Activated T-cell treated with anti-CD3 and anti-CD28 coated beads for 1 hour (primary cell): Measurements from ENCODE around the gene CRELD1.
A peak's percentile ranks its signal among the peaks of the same experiment; 100 is the strongest.

Experiments used
- DNase-seq: peaks from one replicate; pipeline ENCODE4 v3.0.0-alpha.2; 2020; ENCODE audit warnings: low read depth

CRELD1 gene

DNA sequence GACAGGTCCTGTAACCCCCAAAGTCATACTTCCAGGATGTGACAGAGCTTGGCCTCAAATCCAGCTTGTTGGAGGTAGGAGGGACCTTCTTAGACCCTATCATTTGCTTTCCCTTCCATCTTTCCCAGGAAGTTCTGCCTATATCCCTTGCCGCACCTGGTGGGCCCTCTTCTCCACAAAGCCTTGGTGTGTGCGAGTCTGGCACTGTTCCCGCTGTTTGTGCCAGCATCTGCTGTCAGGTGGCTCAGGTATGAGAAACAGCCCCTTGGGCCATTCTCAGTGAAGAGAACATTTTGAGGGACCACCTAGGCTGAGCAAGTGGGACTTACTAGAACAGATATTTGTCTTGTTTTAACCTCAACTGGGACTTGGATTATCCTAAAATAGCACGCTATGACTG, 29.7 kb upstream of the CRELD1 start:
- no peak for DNase-seq

DNA sequence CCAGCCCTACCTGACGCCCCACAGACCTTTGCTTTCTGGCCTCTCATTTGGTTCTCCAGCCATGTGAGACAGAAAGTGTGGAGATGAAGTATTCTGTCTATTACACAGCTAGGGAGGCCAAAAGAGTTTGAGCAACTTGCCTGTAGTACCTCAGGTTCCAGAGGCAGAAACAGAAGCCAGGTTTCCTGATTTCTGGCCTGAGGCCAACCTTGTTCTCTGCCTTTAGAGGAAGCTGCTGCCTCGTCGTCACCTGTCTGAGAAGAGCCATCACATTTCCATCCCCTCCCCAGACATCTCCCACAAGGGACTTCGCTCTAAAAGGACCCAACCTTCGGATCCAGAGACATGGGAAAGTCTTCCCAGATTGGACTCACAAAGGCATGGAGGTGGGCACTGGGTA, 27.2 kb upstream of the CRELD1 start:
- no peak for DNase-seq

DNA sequence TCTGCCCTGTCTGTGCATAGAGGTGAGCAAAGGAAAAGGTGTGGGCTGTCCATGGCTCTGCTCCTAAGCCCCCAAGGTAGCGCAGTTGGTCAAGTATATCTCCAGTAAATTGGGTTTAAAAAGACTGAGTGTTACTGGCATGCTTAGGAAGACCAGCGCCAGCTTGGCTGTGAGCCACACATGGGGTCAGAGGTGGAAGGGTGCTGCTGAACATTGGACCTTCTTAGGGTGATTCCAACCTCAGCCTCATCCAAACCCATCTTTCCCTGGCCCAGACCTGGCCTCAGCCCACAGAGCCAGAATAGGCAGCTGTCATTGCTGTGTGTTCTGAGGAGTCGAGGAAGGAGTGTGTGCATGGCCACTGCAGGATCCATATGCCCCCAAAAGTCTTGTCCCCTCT, 25.3 kb upstream of the CRELD1 start:
- no peak for DNase-seq

DNA sequence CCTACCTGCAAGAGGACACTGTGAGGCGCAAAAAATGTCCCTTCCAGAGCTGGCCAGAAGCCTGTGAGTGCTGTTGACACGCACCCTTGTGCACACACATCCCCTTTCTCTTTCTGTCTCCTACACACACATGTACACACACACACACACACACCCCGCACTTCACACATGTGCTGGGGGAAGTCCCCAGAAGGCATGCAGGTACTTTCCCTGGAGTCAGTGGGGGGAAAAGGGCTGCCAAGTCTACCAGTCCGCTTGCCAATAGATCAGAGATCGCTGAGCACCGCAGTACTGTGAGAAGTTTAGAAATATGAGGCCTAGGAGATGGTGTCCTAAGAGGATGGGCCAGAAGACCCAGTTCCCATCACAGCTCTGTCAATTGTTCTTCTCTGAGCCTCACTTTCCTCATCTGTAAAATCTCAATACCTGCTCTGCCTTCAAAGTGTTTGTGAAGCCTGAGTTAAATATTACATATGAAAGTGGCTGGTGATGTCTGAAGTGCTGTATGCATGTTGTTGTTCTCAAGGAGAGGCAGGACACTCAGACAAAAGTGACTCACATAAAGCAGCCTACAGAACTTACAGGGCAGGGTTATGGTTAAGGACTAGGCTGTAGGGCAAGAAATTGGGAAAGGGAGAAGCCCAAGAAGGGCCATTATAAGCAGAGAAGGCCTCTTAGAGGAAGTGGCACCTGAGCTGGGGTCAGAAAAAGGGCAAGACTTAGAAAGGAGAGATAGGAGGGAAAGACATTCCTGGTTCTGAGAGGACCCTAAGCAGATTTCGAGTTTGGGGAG, 24.2 kb upstream of the CRELD1 start:
- DNase-seq: no peak

DNA sequence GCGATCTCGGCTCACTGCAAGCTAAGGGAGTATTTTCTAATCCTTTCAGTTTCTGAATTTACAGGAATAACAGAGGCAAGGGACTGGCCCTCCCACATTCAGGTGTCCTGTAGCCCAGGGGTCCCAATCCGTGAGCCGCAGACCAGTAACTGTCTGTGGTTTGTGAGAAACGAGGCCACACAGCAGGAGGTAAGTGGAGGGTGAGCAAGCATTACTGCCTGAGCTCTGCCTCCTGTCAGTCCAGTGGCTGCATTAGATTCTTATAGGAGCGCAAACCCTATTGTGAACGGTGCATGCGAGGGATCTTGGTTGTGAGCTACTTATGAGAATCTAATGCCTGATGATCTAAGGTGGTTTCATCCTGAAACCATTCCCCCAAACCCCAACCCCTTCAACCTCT, 21.8 kb upstream of the CRELD1 start:
- no peak for DNase-seq

DNA sequence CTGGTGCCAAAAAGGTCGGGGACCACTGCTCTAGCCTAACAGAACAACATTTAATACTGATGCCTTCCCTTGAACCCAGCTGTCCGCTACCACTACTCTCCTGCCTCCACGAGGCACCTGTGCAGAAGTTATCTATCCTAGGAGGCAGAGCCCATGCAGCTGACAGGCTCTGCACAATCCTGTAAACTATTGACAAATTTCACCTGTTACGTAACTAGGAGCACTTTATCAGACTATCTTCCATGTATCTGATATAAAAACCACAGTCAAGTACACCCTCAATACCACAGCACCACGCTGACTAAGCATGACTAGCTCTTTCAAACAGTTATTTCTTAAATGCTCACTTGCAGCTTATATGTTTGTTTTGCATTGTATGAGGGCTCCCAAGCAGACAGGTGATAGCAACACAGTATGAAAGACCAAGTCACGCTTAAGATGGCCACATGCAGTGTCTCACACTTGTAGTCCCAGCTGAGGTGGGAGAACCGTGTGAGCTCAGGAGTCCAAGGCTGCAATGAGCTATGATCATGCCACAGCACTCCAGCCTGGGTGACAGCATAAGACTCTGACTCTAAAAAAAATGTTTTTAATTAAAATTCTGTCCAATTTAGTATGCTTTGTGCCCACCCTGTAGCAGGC, 21.2 kb upstream of the CRELD1 start:
- DNase-seq: no peak

DNA sequence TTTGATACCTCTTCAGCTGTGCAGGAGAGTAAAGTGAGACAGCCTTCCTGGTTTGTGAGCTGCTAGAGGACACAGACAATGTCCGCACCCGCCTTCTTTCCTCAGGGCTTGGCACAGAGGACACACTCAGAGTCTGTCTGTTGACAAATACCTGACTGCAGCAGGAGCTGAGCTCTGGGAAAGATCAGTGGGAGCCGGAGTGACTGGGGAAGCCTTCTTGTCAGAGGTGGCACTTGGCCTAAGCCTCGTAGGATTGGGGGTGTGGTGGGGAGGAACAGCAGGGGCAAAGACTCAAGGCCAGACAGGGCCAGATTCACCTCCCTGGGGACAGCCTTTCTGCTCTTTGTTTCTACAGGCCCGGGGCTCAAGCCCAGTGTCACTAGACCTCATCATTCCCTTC, 20.0 kb upstream of the CRELD1 start:
- no peak for DNase-seq

DNA sequence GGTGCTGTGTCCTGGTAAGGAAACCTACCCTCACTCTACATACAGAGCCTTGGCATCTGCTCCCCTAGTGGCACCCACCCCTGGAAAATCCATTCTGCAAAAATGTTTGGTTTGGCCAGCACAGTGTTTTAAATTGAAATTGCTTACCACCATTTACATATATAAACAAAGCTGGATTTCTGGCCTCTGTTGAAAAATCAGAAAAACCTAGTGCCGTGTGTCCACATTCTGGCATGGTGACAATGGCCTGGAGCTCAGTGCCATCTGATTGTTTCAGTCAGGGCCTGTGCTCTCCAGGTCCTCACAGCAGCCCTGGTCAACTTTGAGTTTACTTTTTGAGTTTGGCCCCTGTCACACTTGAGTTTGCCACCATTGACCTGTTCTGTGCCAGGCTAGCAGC, 19.6 kb upstream of the CRELD1 start:
- DNase-seq: no peak

DNA sequence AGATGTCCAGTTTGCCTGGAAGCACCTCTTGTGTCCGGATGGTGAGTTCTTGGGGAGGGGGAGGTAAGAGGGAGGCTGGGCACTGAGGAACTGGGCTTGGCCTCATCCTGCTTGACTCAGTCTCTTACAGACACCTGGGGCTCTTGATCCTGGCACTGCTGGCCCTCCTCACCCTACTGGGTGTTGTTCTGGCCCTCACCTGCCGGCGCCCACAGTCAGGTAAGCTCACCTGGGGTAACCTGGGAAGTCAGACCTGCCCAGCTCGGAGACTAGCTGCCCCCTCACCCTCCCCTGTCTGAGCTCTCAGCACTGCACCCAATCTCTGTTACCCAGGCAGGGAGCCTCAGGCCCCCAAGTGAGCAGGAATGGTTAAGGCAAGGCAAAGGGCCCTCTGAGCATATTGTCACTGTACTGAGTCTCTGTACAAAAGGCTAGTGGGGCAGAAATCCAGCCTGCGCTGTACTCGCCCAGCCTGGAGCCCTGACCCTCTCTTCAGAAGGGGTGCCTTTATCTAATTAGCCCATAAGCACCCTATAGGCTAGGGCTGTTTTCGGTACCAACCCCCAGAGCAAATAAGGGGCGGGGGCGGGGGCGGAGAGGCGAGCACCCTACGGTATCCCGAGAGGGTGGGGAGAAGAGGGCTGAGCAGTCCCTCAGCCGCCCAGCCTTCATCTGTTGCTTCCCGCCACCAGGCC, 18.9 kb upstream of the CRELD1 start:
- no peak for DNase-seq

DNA sequence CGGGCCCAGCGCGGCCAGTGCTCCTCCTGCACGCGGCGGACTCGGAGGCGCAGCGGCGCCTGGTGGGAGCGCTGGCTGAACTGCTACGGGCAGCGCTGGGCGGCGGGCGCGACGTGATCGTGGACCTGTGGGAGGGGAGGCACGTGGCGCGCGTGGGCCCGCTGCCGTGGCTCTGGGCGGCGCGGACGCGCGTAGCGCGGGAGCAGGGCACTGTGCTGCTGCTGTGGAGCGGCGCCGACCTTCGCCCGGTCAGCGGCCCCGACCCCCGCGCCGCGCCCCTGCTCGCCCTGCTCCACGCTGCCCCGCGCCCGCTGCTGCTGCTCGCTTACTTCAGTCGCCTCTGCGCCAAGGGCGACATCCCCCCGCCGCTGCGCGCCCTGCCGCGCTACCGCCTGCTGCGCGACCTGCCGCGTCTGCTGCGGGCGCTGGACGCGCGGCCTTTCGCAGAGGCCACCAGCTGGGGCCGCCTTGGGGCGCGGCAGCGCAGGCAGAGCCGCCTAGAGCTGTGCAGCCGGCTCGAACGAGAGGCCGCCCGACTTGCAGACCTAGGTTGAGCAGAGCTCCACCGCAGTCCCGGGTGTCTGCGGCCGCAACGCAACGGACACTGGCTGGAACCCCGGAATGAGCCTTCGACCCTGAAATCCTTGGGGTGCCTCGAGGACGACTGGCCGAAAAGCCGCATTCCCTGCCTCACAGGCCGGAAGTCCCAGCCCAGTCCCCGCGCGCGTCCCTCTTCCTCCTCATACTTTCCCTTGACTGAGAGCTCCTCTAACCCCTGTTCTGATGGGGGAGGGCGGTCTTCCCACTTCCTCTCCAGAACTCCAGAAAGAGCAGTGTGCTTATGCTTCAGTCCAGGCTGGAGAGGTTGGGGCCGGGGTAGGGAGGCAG, 18.1 kb upstream of the CRELD1 start:
- DNase-seq: no peak

DNA sequence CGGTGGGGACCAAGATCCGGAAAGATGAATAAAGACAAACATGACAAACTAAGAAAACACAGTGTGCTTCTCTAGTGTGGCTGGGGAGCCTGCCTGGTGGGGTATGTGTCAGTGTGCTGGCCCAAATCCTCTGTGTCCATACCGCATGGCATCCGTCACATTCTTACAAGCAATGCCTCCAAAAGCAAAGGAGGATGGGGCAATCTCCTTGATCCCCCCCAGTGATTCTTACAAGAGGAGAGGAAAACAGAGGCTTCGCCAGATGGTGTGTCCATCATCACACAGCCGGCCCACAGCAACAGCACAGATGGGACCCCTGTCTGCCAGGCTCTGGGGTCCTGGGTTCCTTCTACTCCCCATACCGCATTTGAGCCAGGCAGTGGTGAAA, 17.3 kb upstream of the CRELD1 start:
- DNase-seq: no peak

DNA sequence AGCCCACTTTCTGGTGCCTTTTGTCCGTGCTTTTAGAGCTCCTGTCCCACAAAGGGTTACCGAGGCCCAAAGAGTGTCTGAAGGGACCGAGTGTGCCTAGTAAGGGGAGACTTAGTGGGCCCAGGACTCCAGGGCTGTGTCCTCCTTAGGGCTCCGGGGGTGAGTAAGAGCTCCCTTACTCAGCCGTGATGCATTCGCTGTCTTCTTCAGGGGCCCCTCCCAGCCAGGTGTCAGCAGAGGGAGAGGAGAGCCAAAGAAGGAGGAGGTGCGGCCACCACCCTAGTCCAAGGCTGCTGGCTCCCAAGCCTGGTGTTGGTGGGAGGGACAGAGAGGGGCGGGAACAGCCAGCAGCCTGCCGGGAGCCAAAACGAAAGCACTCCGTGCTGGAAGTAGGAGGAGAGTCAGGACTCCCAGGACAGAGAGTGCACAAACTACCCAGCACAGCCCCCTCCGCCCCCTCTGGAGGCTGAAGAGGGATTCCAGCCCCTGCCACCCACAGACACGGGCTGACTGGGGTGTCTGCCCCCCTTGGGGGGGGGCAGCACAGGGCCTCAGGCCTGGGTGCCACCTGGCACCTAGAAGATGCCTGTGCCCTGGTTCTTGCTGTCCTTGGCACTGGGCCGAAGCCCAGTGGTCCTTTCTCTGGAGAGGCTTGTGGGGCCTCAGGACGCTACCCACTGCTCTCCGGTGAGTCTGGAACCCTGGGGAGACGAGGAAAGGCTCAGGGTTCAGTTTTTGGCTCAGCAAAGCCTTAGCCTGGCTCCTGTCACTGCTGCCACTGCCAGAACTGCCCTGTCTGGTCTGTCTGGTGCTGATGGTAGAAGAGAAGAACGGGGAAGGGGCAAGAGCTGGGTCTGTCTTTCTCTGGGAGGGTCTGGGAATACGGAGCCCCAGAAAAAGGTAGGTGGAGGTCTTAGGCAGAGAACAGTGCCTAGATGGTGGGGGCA, 16.6 kb upstream of the CRELD1 start, which contains the start of gene IL17RC:
Gene IL17RC (plus strand): TSS at position 365 of the 947 bp plus-strand sequence. CDS start 218 bp downstream, at position 583.
- no peak for DNase-seq

DNA sequence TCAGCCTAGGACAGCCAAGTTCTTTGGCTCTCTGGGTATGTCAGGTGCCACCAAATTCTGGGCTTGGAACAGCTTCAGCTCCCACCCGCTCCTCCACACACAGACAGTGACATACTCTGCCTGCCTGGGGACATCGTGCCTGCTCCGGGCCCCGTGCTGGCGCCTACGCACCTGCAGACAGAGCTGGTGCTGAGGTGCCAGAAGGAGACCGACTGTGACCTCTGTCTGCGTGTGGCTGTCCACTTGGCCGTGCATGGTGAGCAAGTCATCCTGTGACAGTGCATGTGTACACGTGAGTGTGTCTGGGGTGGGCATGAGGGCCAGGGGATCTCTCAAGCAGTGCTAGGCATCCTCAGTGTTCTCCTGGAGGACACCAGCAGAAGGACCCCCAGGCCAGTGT, 15.8 kb upstream of the CRELD1 start:
- no peak for DNase-seq

DNA sequence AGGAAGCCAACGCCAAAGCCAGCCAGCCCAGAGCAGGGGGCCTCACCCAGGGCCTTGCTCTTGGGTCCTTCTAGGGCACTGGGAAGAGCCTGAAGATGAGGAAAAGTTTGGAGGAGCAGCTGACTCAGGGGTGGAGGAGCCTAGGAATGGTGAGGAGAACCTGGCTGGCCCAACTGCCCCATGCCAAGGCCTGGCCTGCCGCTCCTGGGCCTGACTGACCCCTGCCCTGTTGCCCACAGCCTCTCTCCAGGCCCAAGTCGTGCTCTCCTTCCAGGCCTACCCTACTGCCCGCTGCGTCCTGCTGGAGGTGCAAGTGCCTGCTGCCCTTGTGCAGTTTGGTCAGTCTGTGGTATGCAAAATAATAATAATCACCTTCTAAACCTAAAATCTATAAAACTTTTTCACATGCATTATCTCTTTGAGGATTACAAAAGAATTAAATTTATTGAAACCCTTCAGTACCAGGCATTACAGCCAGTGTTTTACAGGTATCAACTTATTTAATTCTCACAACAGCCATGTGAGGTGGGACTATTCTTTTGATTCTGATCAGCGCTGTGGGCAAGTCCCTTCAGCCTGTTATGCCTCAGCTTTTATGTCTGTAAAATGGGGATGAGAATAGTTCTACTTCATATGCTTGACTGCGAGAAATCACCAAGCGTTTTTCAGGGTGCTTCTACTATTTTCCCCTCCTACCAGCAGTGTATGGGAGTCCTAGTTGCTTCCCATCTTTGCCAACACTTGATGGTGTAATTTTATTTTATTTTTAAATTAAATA, 15.2 kb upstream of the CRELD1 start:
- no peak for DNase-seq

DNA sequence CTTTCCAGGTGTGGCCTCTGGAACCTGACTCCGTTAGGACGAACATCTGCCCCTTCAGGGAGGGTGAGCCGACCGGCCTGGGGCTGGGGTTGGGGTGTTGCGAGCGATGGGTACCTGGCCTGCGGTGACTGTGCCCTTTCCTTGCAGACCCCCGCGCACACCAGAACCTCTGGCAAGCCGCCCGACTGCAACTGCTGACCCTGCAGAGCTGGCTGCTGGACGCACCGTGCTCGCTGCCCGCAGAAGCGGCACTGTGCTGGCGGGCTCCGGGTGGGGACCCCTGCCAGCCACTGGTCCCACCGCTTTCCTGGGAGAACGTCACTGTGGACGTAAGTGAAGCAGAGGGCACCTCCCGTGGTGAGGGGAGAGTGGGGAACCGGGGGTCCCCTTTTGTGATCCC, 5.5 kb upstream of the CRELD1 start:
- no peak for DNase-seq

DNA sequence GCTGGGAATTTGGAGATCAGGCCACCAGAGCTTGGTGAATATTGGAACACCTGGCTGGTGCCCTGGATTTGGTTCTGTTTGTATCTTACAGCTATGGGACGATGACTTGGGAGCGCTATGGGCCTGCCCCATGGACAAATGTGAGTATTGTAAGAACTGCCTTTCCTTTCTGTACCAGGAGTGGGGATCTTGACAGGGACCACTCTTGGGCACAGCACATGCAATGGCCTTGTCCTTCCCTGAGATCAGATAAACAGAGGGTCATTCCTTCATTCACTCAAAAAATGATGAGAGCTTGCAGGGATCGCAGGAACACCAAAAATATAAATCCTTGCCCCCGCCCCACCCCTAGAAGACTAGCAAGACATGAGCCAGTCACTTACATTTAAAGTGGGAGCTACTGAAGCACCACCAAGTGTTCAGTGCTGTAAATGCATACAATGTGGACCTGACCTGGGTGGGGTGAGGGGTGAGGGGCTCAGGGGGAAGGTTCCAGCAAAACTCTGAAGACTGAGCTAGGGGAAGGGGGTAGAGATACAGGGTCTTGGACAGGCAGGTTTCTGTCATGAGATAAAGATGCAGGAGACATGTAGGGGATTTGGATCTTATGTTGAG, 2.7 kb upstream of the CRELD1 start:
- DNase-seq: no peak

DNA sequence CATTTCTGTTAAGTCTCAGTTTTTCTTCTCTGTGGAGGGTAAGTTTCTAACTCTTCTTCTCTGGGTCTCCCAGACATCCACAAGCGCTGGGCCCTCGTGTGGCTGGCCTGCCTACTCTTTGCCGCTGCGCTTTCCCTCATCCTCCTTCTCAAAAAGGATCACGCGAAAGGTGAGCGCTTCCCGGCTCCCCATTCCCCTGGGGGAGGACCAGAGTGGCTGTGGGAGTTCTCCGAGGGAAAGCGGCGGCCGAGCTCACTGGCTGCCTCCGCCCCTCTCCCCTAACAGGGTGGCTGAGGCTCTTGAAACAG, 1.1 kb upstream of the CRELD1 start:
- no peak for DNase-seq

DNA sequence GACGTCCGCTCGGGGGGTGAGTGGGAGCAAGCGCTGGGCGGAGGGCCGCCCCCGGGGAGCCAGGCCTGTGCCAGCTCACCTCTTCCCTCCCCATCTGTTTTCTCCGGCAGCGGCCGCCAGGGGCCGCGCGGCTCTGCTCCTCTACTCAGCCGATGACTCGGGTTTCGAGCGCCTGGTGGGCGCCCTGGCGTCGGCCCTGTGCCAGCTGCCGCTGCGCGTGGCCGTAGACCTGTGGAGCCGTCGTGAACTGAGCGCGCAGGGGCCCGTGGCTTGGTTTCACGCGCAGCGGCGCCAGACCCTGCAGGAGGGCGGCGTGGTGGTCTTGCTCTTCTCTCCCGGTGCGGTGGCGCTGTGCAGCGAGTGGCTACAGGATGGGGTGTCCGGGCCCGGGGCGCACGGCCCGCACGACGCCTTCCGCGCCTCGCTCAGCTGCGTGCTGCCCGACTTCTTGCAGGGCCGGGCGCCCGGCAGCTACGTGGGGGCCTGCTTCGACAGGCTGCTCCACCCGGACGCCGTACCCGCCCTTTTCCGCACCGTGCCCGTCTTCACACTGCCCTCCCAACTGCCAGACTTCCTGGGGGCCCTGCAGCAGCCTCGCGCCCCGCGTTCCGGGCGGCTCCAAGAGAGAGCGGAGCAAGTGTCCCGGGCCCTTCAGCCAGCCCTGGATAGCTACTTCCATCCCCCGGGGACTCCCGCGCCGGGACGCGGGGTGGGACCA, 632 bp upstream of the CRELD1 start:
- peak; percentile 80 for DNase-seq

DNA sequence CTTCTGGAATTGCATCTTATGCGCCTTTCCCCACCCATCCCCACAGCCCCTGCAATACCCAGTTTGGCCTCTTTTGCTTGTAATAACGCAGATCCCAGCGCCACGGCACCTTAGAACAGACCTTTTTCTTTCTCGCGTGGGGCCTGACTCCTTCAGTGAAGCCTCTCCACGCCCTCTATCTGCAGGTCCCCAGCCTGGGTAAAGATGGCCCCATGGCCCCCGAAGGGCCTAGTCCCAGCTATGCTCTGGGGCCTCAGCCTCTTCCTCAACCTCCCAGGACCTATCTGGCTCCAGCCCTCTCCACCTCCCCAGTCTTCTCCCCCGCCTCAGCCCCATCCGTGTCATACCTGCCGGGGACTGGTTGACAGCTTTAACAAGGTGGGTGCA, 594 bp downstream of the CRELD1 start:
- no peak for DNase-seq
